H1 (cell line): ENCODE results near the gene TCFL5.

Experiments used
- ASH2L ChIP-seq: fragments of 200-600, 300-600 bp; sonication (generic); IDR thresholded peaks from one replicate; pipeline ENCODE4 v1.7.1; 2017; ENCODE audit warnings: low read length
- BRCA1 ChIP-seq: IDR thresholded peaks from 2 replicates; pipeline ENCODE4 v1.6.1; 2012; ENCODE audit warnings: low read depth, low read length, improper control_type of control experiment
- CBX8 ChIP-seq: fragments of 300-800, 300-1000 bp; sonication (generic); IDR thresholded peaks from 2 replicates; pipeline ENCODE4 v1.7.1; 2016; ENCODE audit warnings: low read depth, low read length, borderline replicate concordance
- CREB1 ChIP-seq: IDR thresholded peaks from 2 replicates; pipeline ENCODE4 v1.6.1; 2012; ENCODE audit warnings: inconsistent platforms
- EZH2 ChIP-seq: fragments of 200-600 bp; sonication (generic); IDR thresholded peaks from 2 replicates; pipeline ENCODE4 v1.7.1; 2012; ENCODE audit warnings: low read depth, mild to moderate bottlenecking, moderate library complexity, low read length, inconsistent platforms; ENCODE audit not compliant: severe bottlenecking
- PHF8 ChIP-seq: fragments of 200-600 bp; sonication (generic); conservative IDR thresholded peaks from 2 replicates; pipeline ENCODE4 v1.7.1; 2012; ENCODE audit warnings: low read depth, mild to moderate bottlenecking, inconsistent platforms, low read length, moderate library complexity
- POLR2A ChIP-seq, 2 experiments: IDR thresholded peaks; 1 replicate in 1 of 2; 2 replicates in 1 of 2; pipeline ENCODE4 v1.6.1; 2011; ENCODE audit warnings: low read depth in 2 of 2, low read length in 2 of 2, mild to moderate bottlenecking in 2 of 2; ENCODE audit errors: control extremely low read depth in 1 of 2
- RAD21 ChIP-seq, 2 experiments: IDR thresholded peaks in 1 of 2; conservative IDR thresholded peaks in 1 of 2; 2 replicates each; pipeline ENCODE4 v1.6.1; 2011; ENCODE audit warnings: low read depth in 2 of 2, low read length in 2 of 2, improper control_type of control experiment in 1 of 2, inconsistent platforms in 1 of 2, mild to moderate bottlenecking in 1 of 2, moderate library complexity in 1 of 2
- ZNF274 ChIP-seq: IDR thresholded peaks from 2 replicates; pipeline ENCODE4 v1.7.0; 2012; ENCODE audit warnings: low read length, borderline replicate concordance; ENCODE audit errors: extremely low read depth
- TF ChIP-seq, protein P1 (sequence below), 3 experiments: IDR thresholded peaks; 1 replicate in 2 of 3; 2 replicates in 1 of 3; pipeline versions ENCODE4 v1.5.1 to v1.6.1; 2011; ENCODE audit warnings: low read length in 3 of 3, mild to moderate bottlenecking in 3 of 3, inconsistent platforms in 2 of 3, low read depth in 1 of 3, moderate library complexity in 1 of 3; ENCODE audit not compliant: insufficient read depth in 1 of 3; ENCODE audit errors: control extremely low read depth in 1 of 3

DNA sequence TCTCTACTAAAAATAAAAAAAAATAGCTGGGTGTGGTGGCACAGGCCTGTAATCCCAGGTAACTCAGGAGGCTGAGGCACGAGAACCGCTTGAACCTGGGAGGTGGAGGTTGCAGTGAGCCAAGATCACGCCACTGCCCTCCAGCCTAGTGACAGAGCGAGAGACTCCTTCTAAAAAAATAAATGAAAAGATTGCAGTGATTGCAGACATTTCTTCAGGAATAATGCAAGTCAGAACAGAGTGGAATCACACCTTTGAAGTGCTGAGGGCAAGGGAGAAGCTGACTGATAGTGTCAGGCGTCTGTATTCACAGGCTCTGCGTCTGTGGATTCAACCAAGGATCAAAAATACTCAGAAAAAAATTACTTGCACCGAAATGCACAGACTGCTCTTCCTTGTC, 2.6 kb upstream of the TCFL5 start:
- TF ChIP-seq RAD21 (IDR thresholded peaks at IDR 0.05 in 1 of 2, conservative IDR thresholded peaks at IDR 0.05 in 1 of 2; ENCODE audit: low read depth in 2 of 2, low read length in 2 of 2) (no peak), EZH2 (no peak), CBX8 (no peak), BRCA1 (no peak), CREB1 (no peak), ZNF274 (no peak), ASH2L (no peak), POLR2A (IDR thresholded peaks at IDR 0.05; ENCODE audit: control extremely low read depth in 1 of 2, low read depth in 2 of 2, low read length in 2 of 2) (no peak), PHF8 (no peak)
- TF ChIP-seq, protein P1, sequence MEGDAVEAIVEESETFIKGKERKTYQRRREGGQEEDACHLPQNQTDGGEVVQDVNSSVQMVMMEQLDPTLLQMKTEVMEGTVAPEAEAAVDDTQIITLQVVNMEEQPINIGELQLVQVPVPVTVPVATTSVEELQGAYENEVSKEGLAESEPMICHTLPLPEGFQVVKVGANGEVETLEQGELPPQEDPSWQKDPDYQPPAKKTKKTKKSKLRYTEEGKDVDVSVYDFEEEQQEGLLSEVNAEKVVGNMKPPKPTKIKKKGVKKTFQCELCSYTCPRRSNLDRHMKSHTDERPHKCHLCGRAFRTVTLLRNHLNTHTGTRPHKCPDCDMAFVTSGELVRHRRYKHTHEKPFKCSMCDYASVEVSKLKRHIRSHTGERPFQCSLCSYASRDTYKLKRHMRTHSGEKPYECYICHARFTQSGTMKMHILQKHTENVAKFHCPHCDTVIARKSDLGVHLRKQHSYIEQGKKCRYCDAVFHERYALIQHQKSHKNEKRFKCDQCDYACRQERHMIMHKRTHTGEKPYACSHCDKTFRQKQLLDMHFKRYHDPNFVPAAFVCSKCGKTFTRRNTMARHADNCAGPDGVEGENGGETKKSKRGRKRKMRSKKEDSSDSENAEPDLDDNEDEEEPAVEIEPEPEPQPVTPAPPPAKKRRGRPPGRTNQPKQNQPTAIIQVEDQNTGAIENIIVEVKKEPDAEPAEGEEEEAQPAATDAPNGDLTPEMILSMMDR (IDR thresholded peaks at IDR 0.05; ENCODE audit: control extremely low read depth in 1 of 3, insufficient read depth in 1 of 3, low read depth in 1 of 3, low read length in 3 of 3): no peak
